ENCODE measurements around the gene HS3ST6.
"Not testable (repeated sequence)": the region's sequence is repeated elsewhere in the genome, so short reads cannot be mapped to it uniquely, and the experiment has no call there.

The HS3ST6 gene

DNA sequence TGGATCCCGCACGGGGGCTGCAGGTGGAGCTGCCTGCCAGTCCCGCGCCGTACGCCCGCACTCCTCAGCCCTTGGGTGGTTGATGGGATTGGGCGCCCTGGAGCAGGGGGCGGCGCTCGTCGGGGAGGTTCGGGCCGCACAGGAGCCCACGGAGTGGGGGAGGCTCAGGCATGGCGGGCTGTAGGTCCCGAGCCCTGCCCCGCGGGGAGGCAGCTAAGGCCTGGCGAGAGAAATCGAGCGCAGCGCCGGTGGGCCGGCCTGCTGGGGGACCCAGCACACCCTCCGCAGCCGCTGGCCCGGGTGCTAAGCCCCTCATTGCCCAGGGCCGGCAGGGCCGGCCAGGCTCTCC is 39.9 kb upstream of the HS3ST6 start:
- not testable (repeated sequence) for H3K27ac Mint-ChIP-seq; DNase-seq (ENCODE audit: low spot score in 2 of 2); H3K9me3 Mint-ChIP-seq; H3K36me3 Mint-ChIP-seq; H3K4me3 Mint-ChIP-seq; ATAC-seq (ENCODE audit: low read depth); H3K27me3 Mint-ChIP-seq
- peaks cover 26% of the 10 kb centered on the region for H3K4me1 Mint-ChIP-seq

DNA sequence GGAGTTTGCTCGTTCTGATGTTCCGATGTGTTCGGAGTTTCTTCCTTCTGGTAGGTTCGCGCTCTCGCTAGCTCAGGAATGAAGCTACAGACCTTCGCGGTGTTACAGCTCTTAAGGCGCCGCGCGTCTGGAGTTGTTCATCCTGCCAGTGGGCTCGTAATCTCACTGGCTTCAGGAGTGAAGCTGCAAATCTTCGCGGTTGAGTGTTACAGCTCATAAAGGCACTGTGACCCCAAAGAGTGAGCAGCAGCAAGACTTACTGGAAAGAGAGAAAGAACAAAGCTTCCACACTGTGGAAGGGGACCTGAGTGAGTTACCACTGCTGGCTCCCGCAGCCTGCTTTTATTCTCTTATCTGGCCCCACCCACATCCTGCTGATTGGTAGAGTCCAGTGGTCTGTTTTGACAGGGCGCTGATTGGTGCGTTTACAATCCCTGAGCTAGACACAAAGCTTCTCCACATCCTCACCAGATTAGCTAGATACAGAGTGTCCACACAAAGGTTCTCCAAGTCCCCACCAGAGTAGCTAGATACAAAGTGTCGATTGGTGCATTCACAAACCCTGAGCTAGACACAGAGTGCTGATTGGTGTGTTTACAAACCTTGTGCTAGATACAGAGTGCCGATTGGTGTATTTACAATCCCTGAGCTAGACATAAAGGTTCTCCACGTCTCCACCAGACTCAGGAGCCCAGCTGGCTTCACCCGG is 39.4 kb upstream of the HS3ST6 start:
- not testable (repeated sequence) for H3K27me3 Mint-ChIP-seq; H3K27ac Mint-ChIP-seq; ATAC-seq (ENCODE audit: low read depth); DNase-seq (ENCODE audit: low spot score in 2 of 2); H3K9me3 Mint-ChIP-seq; H3K36me3 Mint-ChIP-seq; H3K4me3 Mint-ChIP-seq
- peaks cover 22% of the 10 kb centered on the region for H3K4me1 Mint-ChIP-seq

DNA sequence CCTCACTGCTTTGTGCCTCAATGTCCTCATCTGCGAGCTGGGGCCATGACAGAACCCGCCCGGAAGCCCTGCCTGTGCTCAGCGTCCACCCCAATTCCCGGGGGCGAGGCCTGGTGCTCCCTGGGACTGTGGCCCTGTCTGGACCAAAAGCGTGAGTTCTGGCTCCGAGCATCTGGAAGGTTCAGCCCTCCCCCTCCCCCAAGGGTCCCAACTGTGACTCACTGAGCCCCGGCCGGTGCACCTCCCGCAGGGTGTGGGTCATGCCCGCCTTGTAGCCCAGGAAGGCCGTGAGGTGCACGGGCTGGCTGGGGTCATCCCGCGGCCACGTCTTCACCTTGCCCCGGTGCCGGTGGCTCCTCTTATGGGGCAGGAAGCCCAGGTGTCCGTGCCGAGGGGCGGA is 35.5 kb upstream of the HS3ST6 start:
- Mint-ChIP-seq H3K4me1 (no peaks in the 10 kb centered on the region), H3K27me3 (peaks cover 4% of the 10 kb centered on the region), H3K9me3 (no peaks in the 10 kb centered on the region), H3K4me3 (no peak overlapping the region), H3K36me3 (no peaks in the 10 kb centered on the region), H3K27ac (no peak overlapping the region)
- no peak for ATAC-seq (ENCODE audit: low read depth)
- DNase-seq (ENCODE audit: low spot score in 2 of 2) = no peak

DNA sequence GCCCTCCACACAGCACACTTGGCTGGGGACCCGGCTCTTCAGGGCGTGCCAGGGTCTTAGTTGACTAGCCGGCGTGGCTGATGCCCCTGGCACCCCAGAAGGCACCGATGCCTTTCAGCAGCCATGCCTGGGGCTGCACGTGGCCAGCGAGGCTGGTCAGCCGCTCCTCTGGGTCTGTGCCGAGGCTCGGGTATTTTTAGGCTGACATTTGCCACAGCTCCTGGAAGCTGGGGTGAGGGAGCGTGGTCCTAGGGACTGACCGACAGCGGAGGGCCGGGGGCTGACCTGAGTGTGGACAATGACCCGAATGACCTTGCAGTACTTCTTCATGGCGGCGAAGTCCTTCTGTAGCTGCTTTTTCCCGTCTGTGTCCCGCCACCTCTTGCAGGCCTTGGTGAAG is 32.3 kb upstream of the HS3ST6 start:
- Mint-ChIP-seq H3K27me3 (peaks cover 7% of the 10 kb centered on the region), H3K4me1 (no peaks in the 10 kb centered on the region), H3K27ac (no peak overlapping the region), H3K4me3 (no peak overlapping the region), H3K9me3 (no peaks in the 10 kb centered on the region), H3K36me3 (no peaks in the 10 kb centered on the region)
- ATAC-seq (ENCODE audit: low read depth) (no peak), DNase-seq (ENCODE audit: low spot score in 2 of 2) (no peak)

DNA sequence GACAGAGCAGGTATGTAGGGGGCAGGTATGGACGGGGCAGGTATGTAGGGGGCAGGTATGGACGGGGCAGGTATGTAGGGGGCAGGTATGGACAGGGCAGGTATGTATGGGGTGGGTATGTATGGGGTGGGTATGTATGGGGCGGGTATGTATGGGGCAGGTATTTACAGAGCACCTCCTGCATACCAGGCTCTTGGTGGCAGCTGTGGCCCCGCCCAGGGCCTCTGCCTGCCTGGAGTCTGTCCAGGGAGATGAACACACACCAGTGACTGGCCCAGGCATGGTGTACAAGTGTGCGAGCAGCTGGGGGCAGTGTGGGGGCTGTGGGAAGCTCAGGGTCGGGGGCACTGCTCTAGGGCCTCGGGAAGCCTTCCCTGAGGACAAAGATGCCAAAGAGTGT is 31.8 kb upstream of the HS3ST6 start:
- H3K36me3 Mint-ChIP-seq = no peaks in the 10 kb centered on the region
- DNase-seq (ENCODE audit: low spot score in 2 of 2) (no peak), ATAC-seq (ENCODE audit: low read depth) (no peak)
- H3K27me3 Mint-ChIP-seq = peaks cover 7% of the 10 kb centered on the region
- H3K9me3 Mint-ChIP-seq = no peaks in the 10 kb centered on the region
- no peak overlapping the region for H3K4me3 Mint-ChIP-seq
- H3K27ac Mint-ChIP-seq = no peak overlapping the region
- no peaks in the 10 kb centered on the region for H3K4me1 Mint-ChIP-seq

DNA sequence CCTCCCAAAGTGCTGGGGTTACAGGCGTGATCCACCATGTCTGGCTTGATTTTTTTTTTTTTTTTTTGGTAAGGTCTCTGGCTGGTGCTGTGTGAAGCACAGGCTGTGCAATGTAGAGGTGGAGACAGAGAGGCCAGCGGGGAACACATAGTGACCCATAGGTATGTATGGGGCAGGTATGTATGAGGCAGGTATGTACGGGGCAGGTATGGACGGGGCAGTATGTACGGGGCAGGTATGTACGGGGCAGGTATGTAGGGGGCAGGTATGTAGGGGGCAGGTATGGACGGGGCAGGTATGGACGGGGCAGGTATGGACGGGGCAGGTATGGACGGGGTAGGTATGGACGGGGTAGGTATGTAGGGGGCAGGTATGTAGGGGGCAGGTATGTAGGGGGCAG is 31.3 kb upstream of the HS3ST6 start:
- DNase-seq (ENCODE audit: low spot score in 2 of 2) (no peak), ATAC-seq (ENCODE audit: low read depth) (no peak)
- no peak overlapping the region for H3K4me3 Mint-ChIP-seq
- H3K27me3 Mint-ChIP-seq = peaks cover 7% of the 10 kb centered on the region
- no peaks in the 10 kb centered on the region for H3K9me3 Mint-ChIP-seq
- H3K36me3 Mint-ChIP-seq = no peaks in the 10 kb centered on the region
- H3K27ac Mint-ChIP-seq = no peak overlapping the region
- no peaks in the 10 kb centered on the region for H3K4me1 Mint-ChIP-seq

DNA sequence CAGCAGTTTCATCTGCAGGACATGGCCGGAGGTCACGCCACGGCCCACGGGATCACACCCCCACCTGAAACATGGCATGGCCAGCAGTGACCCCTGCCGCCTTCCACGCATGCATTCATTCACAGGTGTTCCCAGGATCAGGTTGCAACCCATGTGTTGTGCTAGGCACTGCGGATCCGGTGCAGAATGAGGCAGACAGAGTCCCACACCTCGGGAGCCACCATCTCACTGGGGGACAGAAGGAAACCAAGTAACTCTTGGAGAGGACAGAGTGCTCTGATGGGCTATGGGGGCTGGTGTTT is 29.1 kb upstream of the HS3ST6 start:
- H3K27ac Mint-ChIP-seq = no peak overlapping the region
- no peaks in the 10 kb centered on the region for H3K36me3 Mint-ChIP-seq
- DNase-seq (ENCODE audit: low spot score in 2 of 2) (no peak), ATAC-seq (ENCODE audit: low read depth) (no peak)
- H3K4me1 Mint-ChIP-seq = peaks cover 3% of the 10 kb centered on the region
- H3K27me3 Mint-ChIP-seq = peaks cover 5% of the 10 kb centered on the region
- H3K9me3 Mint-ChIP-seq = no peaks in the 10 kb centered on the region
- no peak overlapping the region for H3K4me3 Mint-ChIP-seq

DNA sequence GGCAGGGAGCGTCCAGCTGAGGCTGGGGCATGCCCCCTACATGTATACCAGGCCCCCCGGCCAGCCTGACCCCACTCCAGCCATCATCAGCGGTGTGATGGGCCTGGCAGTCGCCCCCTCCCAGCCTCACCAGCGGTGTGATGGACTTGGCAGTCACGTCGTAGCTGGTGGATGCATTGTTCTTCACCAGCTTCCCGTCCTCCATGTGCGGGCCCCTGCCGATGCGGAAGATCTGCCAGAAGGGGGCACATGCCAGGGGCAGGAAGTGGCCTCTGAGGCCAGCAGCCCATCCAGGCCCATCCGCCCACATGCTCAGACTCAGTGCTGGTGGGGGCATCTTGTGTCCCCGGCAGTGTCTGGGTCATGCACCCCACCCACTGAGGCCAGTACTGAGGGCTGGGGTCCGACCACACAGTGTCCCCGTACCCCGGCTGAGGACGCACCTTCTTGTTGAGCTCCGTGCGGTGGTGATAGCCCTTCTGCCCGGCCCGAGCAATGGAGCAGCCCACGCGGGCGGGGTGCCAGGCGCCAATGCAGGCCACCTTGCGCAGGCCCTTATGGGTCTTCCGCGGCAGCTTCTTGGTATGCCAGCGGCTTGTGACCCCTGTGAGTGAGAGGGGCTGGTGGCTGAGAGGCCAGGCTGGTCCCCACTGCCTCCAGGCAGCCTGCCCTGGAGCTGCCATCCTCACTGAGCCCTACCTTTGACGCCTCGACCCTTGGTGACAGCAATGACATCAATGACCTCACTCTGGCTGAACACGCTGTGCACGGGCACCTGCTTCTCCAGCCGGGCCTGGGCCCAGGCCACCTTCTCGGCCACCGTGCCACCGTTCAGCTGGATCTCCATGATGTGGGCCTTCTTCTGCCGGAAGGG is 28.5 kb upstream of the HS3ST6 start:
- Mint-ChIP-seq H3K36me3 (no peaks in the 10 kb centered on the region), H3K4me3 (no peak overlapping the region), H3K27ac (no peak overlapping the region), H3K4me1 (peaks cover 6% of the 10 kb centered on the region), H3K9me3 (no peaks in the 10 kb centered on the region), H3K27me3 (peaks cover 5% of the 10 kb centered on the region)
- ATAC-seq (ENCODE audit: low read depth) (no peak), DNase-seq (ENCODE audit: low spot score in 2 of 2) (no peak)

DNA sequence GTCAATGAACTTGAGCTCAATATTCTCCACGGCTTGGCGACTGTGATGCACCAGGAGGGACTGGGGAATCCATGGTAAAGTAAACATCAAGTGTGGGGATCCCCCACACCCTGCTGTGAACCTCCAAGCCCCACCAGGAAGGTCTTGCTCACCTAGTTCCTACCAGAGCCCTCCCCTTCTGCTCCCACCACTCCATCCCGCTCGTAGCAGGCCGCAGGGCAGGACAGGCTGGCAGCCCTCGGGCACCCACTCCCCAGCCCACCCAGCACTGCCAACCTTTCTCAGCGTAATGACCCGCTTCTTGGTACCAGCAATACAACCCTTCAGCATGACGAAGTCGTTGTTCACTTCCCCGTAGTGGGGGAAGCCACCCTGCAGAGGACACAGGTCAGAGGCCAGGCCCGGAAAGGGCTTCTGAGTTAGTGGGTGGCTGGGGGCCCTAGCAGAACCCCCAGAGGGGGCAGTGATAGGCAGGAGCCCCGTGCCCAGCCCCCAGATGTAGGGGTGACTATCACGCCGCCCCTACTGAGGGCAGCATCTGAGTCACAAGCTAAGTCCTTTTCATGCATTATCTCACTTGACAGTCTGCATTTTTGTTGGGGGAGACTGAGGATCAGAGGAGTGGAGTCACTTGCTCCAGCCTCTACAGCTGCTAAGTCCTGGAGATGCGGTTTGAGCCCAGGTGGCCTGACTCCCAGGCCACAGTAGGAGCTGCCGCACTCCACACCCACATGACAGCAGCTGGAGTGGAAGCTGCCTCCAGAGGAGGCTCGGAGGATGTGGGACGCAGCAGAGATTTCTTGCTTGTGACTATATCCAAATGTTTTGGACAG is 27.6 kb upstream of the HS3ST6 start:
- H3K4me3 Mint-ChIP-seq = no peak overlapping the region
- peaks cover 6% of the 10 kb centered on the region for H3K4me1 Mint-ChIP-seq
- ATAC-seq (ENCODE audit: low read depth) = no peak
- H3K36me3 Mint-ChIP-seq = no peaks in the 10 kb centered on the region
- H3K27ac Mint-ChIP-seq = no peak overlapping the region
- H3K27me3 Mint-ChIP-seq = peaks cover 5% of the 10 kb centered on the region
- H3K9me3 Mint-ChIP-seq = no peaks in the 10 kb centered on the region
- no peak for DNase-seq (ENCODE audit: low spot score in 2 of 2)

DNA sequence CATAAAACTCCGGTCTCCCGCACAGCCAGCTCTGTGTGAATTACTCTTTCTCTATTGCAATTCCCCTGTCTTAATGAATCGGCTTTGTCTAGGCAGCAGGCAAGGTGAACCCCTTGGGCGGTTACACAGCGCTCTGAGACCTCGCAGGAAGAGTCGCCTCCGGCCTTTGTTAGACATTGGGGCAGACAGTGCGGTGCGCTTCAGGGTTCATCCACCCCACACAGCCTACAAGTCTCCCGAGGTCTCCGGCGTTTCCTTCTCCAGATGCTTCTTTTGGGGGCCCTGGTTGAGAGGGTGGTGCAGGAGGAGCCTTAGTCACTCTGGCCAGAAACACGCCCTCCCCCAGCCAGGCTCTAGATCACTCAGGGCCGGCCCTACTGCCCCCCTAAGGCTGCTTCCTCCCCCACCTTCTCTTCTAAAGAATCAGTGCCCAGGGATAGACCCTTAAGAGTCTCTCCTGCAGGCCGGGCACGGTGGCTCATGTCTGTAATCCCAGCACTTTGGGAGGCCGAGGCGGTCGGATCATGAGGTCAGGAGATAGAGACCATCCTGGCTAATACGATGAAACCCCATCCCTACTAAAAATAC is 26.5 kb upstream of the HS3ST6 start:
- H3K4me1 Mint-ChIP-seq = peaks cover 6% of the 10 kb centered on the region
- no peaks in the 10 kb centered on the region for H3K9me3 Mint-ChIP-seq
- H3K27ac Mint-ChIP-seq = no peak overlapping the region
- H3K36me3 Mint-ChIP-seq = no peaks in the 10 kb centered on the region
- no peak for DNase-seq (ENCODE audit: low spot score in 2 of 2)
- peak overlapping the region; percentile 44 for H3K4me3 Mint-ChIP-seq
- ATAC-seq (ENCODE audit: low read depth) = no peak
- peaks cover 5% of the 10 kb centered on the region for H3K27me3 Mint-ChIP-seq

DNA sequence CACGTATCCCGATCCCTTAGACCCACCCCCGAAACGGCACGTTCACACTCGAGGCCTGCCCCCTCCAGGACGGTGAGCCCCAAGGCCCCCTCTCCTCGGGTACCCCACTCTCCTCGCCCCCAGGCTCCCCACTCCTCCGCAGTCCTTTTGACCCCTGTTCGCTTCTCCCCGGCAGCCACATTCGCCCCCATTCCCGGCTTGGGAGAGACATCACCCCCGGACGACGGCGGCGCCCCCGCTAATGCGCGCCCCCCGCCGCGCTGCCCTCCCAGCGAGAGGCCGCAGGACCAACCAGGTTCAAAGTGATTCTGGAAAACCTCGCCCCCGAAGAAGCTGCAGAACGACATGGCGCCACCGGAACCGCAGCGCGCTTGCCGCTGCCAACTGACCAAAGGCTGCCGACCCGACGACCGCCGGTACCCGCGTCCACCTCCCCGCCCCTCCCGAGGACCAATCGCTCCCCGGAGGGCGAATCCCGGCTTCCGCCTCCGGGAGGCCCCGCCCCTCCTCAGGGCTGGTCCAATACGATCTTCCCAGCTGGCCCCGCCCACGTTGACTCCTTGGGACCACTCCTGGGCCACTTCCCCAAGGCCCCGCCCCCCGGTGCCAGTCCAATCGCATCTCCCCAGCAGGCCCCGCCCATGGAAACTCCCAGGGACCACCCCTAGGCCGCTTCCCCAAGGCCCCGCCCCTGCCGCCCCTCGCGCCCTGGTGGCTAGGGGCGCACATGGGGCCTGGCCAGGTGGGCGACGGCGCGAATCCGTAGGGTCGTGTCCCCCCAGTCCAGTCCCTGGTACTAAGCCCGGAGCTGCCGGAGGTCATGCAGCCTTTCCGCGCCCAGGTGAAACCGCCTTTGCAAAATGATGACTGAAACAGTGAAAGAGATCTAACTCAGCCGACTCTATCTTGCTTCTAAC is 24.9 kb upstream of the HS3ST6 start, which contains the start of gene MSRB1:
Gene MSRB1, minus strand, starts transcription at position 390 of the 917 bp plus-strand sequence. Its CDS starts 43 bp downstream, at position 347.
- Mint-ChIP-seq H3K4me1 (peaks cover 6% of the 10 kb centered on the region), H3K9me3 (no peaks in the 10 kb centered on the region), H3K27ac (peak within 1 kb of the TSS; percentile 73), H3K4me3 (peak within 1 kb of the TSS; percentile 81), H3K27me3 (peaks cover 3% of the 10 kb centered on the region), H3K36me3 (peaks cover 3% of the 10 kb centered on the region)
- DNase-seq (ENCODE audit: low spot score in 2 of 2) = peak; percentile 95 to 98
- ATAC-seq (ENCODE audit: low read depth) = peak; percentile 96

DNA sequence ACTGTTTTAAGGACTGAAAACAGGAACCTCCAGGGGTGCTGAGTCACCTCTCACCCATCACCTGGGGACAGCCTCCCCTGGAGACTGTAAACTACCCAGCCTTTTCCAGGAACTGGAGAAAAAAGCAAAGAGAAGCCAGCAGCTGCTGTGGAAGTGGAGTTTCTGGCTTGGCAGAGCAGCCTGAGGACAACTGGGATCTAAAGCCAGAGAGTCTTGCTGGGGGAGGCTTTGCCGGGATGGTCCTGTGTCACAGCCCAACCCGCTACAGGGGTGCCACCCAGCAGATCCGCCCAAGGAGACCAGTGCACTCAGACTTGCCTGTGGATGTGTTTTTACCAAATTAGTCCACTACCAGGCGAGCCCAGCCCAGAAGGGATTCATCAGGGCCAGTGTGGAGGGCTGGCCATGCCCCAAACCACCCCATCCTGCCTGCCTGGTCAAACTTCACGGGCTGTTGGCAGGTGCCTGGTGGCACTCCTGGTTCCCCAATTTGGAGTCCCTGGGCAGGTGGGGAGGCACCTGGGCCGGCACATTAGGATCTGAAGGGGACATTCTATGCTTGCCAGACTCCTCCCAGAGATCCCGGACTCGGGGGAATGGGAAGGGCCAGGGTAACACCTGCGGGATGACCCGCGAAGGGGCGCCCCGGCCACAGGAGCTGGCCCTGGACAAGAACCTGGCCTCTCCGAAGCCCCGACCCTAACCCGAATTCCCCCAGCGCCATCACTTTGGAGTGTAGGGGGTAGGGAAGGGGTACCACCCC is 24.0 kb upstream of the HS3ST6 start:
- peaks cover 6% of the 10 kb centered on the region for H3K4me1 Mint-ChIP-seq
- H3K27ac Mint-ChIP-seq = no peak overlapping the region
- H3K27me3 Mint-ChIP-seq = no peaks in the 10 kb centered on the region
- DNase-seq (ENCODE audit: low spot score in 2 of 2) (peak in 1 of 2 donors; percentile 37), ATAC-seq (ENCODE audit: low read depth) (peak; percentile 9)
- peak overlapping the region; percentile 81 for H3K4me3 Mint-ChIP-seq
- H3K9me3 Mint-ChIP-seq = no peaks in the 10 kb centered on the region
- peaks cover 3% of the 10 kb centered on the region for H3K36me3 Mint-ChIP-seq

Measured in memory B cell (primary cell).